Measurements from ENCODE around the gene CLDN1. TPM values are rescaled to one million over a fixed set of nuclear protein-coding genes. Genes with fewer than 3 reads are reported as not detected.
A peak's percentile ranks its signal among the peaks of the same experiment; 100 is the strongest.

The CLDN1 gene
- total RNA-seq, 1 experiment from 2014 or later: 1.0 TPM

- Mint-ChIP-seq H3K4me3 (no peak overlapping the region), H3K27me3 (ENCODE audit: low read depth) (no peaks in the 10 kb centered on the region), H3K36me3 (ENCODE audit: insufficient read depth in 1 of 3, low read depth in 3 of 3) (peaks cover 0 to 7% (median 0%) of the 10 kb centered on the region in 3 experiments; a peak in 2 of 7 replicates), H3K9me3 (peaks cover 6 to 8% of the 10 kb centered on the region in 2 experiments; a peak in 2 of 5 replicates), H3K27ac (0 out of 7 replicates have a peak overlapping the region, but pooled peaks of 1 of the 3 experiments have one; percentile 3), H3K4me1 (peaks cover 7 to 8% of the 10 kb centered on the region in 2 experiments)
- Histone ChIP-seq H3K4ac (ENCODE audit: low read depth, low read length) (no peak overlapping the region), H3K79me2 (ENCODE audit: insufficient read depth, low read length) (no peaks in the 10 kb centered on the region), H3T11ph (ENCODE audit: low read length) (no peak overlapping the region), H3K9me3 (ENCODE audit: control insufficient read depth, low read depth, low read length) (no peaks in the 10 kb centered on the region), H2BK15ac (ENCODE audit: low read depth, low read length) (no peak overlapping the region), H3K79me1 (ENCODE audit: insufficient read depth, low read depth, low read length, poor library complexity, severe bottlenecking) (no peaks in the 10 kb centered on the region), H4K20me1 (ENCODE audit: control insufficient read depth, insufficient read depth, insufficient read length) (no peaks in the 10 kb centered on the region), H3K14ac (ENCODE audit: insufficient read depth, low read length) (no peak overlapping the region), H2BK120ac (ENCODE audit: low read depth, low read length, poor library complexity, severe bottlenecking) (no peak overlapping the region), H3K4me1 (ENCODE audit: insufficient read depth, low read length) (no peaks in the 10 kb centered on the region; the same call in 1 of the 2 replicates), H2AFZ (ENCODE audit: low read length) (peak overlapping the region; percentile 40), H3K23me2 (ENCODE audit: insufficient read length, low read depth, low read length, poor library complexity, severe bottlenecking) (no peaks in the 10 kb centered on the region), H3K18ac (ENCODE audit: insufficient read length, low read depth, low read length) (no peak overlapping the region), H3K23ac (ENCODE audit: insufficient read length, low read depth, low read length) (no peak overlapping the region), H4K8ac (replicated peaks; ENCODE audit: insufficient read length, low read depth, low read length) (no peak overlapping the region), H2BK12ac (ENCODE audit: insufficient read length, low read depth, low read length) (no peak overlapping the region), H3K27me3 (ENCODE audit: insufficient read depth, low read length) (no peaks in the 10 kb centered on the region), H3K9ac (ENCODE audit: extremely low read depth, insufficient read length, low read length) (no peak overlapping the region), H3K4me2 (ENCODE audit: insufficient read depth, insufficient read length, low read length) (no peak overlapping the region), H2AK5ac (ENCODE audit: insufficient read length, low read length) (no peak overlapping the region), H2BK5ac (ENCODE audit: insufficient read length, low read length) (no peak overlapping the region), H3K56ac (ENCODE audit: insufficient read length, low read depth, low read length) (no peak overlapping the region), H3K27ac (ENCODE audit: insufficient read length, low read depth, low read length) (no peak overlapping the region), H4K5ac (ENCODE audit: insufficient read length, low read depth, low read length) (no peak overlapping the region), H4K91ac (ENCODE audit: insufficient read length, low read depth, low read length) (no peak overlapping the region), H2BK20ac (ENCODE audit: low read depth, low read length, poor library complexity, severe bottlenecking) (no peak overlapping the region)
- TF ChIP-seq, protein P1, sequence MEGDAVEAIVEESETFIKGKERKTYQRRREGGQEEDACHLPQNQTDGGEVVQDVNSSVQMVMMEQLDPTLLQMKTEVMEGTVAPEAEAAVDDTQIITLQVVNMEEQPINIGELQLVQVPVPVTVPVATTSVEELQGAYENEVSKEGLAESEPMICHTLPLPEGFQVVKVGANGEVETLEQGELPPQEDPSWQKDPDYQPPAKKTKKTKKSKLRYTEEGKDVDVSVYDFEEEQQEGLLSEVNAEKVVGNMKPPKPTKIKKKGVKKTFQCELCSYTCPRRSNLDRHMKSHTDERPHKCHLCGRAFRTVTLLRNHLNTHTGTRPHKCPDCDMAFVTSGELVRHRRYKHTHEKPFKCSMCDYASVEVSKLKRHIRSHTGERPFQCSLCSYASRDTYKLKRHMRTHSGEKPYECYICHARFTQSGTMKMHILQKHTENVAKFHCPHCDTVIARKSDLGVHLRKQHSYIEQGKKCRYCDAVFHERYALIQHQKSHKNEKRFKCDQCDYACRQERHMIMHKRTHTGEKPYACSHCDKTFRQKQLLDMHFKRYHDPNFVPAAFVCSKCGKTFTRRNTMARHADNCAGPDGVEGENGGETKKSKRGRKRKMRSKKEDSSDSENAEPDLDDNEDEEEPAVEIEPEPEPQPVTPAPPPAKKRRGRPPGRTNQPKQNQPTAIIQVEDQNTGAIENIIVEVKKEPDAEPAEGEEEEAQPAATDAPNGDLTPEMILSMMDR (conservative IDR thresholded peaks at IDR 0.05): no peak
- no peak for DNase-seq
- WGBS (ENCODE audit: extremely low coverage, insufficient read length, low lambda C conversion rate): no CpG with 5 or more reads among the region's 4 CpGs
These were observed 40.8 kb downstream of the CLDN1 start for GRCh38 chr3:190281308-190282051.

All from H9 (cell line).